PC-9 (cell line): ENCODE data around the gene GID4. TPM values are rescaled to one million over a fixed set of nuclear protein-coding genes. Genes with fewer than 3 reads are reported as not detected.

Experiments
- BruUV-seq: library from RNA; stranded (reverse); fragments of 400-500 nt; replicated peaks from 2 replicates; lab custom pipeline; 2021; lab: Mats Ljungman, UMichigan
- CTCF ChIA-PET: fragments of 300-600 bp; sonication (Branson Sonifier 250); formaldehyde crosslinking; loops from one replicate; lab custom pipeline; 2022; ENCODE audit warnings: antibody characterized with exemption; lab: Charles Lee
- POLR2A ChIA-PET: fragments of 300-600 bp; sonication (Branson Sonifier 250); formaldehyde crosslinking; loops from one replicate; lab custom pipeline; 2022; ENCODE audit warnings: antibody characterized with exemption; ENCODE audit not compliant: unreplicated experiment; lab: Charles Lee
- DNase-seq, 2 experiments: peaks; one replicate each; pipeline versions ENCODE4 v3.0.0 to v3.0.0-alpha.2; 2015 to 2022; ENCODE audit warnings: mixed read lengths in 1 of 2
- H2AFZ ChIP-seq: fragments of 200-600 bp; sonication (generic); 2 replicates; pipeline ENCODE4 v1.8.1; 2017; ENCODE audit warnings: antibody characterized with exemption
- H3F3A ChIP-seq: fragments of 200-600 bp; sonication (generic); 2 replicates; pipeline ENCODE4 v1.8.1; 2017; ENCODE audit warnings: antibody characterized with exemption, mild to moderate bottlenecking, low read depth; ENCODE audit not compliant: insufficient read depth
- H3K27ac ChIP-seq: fragments of 200-600 bp; sonication (generic); 2 replicates; pipeline ENCODE4 v1.6.1; 2016; ENCODE audit warnings: mixed run types
- H3K27me3 ChIP-seq: fragments of 200-600 bp; sonication (generic); 2 replicates; pipeline ENCODE4 v1.6.1; 2016; ENCODE audit warnings: low read depth, mixed run types; ENCODE audit not compliant: insufficient read depth
- H3K36me3 ChIP-seq: fragments of 200-600 bp; sonication (generic); 2 replicates; pipeline ENCODE4 v1.6.1; 2016; ENCODE audit warnings: low read depth, mixed run types
- H3K4me1 ChIP-seq: fragments of 200-600 bp; sonication (generic); replicated peaks from 2 replicates; pipeline ENCODE4 v1.6.1; 2016; ENCODE audit warnings: mixed run types; ENCODE audit not compliant: insufficient read depth
- H3K4me2 ChIP-seq: fragments of 200-600 bp; sonication (generic); 2 replicates; pipeline ENCODE4 v1.6.1; 2017; ENCODE audit warnings: mixed run types
- H3K4me3 ChIP-seq: fragments of 200-600 bp; sonication (generic); 2 replicates; pipeline ENCODE4 v1.6.1; 2016; ENCODE audit warnings: mixed run types
- H3K79me2 ChIP-seq: fragments of 200-600 bp; sonication (generic); 2 replicates; pipeline ENCODE4 v1.6.1; 2017; ENCODE audit warnings: low read depth, mixed run types
- H3K9me2 ChIP-seq: fragments of 200-600 bp; sonication (generic); 2 replicates; pipeline ENCODE4 v1.8.1; 2017; ENCODE audit warnings: mild to moderate bottlenecking; ENCODE audit not compliant: insufficient read depth
- H3K9me3 ChIP-seq: fragments of 200-600 bp; sonication (generic); 2 replicates; pipeline ENCODE4 v1.8.1; 2016; ENCODE audit warnings: low read depth; ENCODE audit not compliant: insufficient read depth
- H4K20me1 ChIP-seq: fragments of 200-600 bp; sonication (generic); 2 replicates; pipeline ENCODE4 v1.8.1; 2017; ENCODE audit not compliant: insufficient read depth
- EZH2 ChIP-seq: fragments of 200-600 bp; sonication (generic); IDR thresholded peaks from 2 replicates; pipeline ENCODE4 v1.8.0; 2017; ENCODE audit warnings: antibody characterized with exemption, low read depth
- intact Hi-C: fragments of 100-400 bp; cut with micrococcal nuclease; formaldehyde crosslinking; loops from one replicate; pipeline ENCODE4 v1.10.0; 2022; ENCODE audit not compliant: unreplicated experiment
- total RNA-seq: library from RNA; stranded (reverse); gene quantifications from 2 replicates; pipeline ENCODE4 v1.2.3, GENCODE V29; 2021
- TF ChIP-seq, protein P1 (sequence below): fragments of 200-600 bp; sonication (generic); conservative IDR thresholded peaks from 2 replicates; pipeline ENCODE4 v1.6.1; 2017; ENCODE audit warnings: mixed run types, antibody characterized with exemption, mild to moderate bottlenecking, moderate library complexity

Gene GID4
- total RNA-seq, 1 experiment from 2014 or later: 19.0 TPM

DNA sequence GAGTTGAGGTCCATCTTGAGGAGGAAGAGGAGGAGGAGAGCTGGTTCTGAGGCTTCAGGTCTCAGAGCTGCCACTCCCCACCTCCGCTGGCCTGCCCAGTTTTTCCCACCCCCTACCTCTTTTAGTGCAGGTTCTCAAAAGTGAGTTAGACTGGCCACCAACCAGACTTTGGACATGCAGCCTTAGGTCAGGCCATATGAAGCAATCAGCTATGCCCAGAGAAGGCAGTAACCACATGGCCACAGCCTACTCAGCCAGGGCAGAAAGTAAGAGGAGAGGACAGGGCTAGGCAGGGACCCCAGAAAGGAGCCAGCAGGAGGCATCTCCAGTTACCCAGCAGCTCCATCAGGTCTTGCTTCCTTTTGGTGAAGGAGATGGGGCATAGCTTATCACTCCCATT lies 78.3 kb downstream of the GID4 start:
- Histone ChIP-seq H2AFZ (no peak overlapping the region), H3F3A (no peaks in the 10 kb centered on the region), H3K9me2 (no peaks in the 10 kb centered on the region), H3K4me3 (no peak overlapping the region), H3K9me3 (no peaks in the 10 kb centered on the region), H3K36me3 (no peaks in the 10 kb centered on the region), H3K27me3 (no peaks in the 10 kb centered on the region), H3K79me2 (no peaks in the 10 kb centered on the region), H3K4me2 (no peak overlapping the region), H3K27ac (no peak overlapping the region), H3K4me1 (no peaks in the 10 kb centered on the region), H4K20me1 (no peaks in the 10 kb centered on the region)
- no peak for TF ChIP-seq EZH2
- TF ChIP-seq, protein P1, sequence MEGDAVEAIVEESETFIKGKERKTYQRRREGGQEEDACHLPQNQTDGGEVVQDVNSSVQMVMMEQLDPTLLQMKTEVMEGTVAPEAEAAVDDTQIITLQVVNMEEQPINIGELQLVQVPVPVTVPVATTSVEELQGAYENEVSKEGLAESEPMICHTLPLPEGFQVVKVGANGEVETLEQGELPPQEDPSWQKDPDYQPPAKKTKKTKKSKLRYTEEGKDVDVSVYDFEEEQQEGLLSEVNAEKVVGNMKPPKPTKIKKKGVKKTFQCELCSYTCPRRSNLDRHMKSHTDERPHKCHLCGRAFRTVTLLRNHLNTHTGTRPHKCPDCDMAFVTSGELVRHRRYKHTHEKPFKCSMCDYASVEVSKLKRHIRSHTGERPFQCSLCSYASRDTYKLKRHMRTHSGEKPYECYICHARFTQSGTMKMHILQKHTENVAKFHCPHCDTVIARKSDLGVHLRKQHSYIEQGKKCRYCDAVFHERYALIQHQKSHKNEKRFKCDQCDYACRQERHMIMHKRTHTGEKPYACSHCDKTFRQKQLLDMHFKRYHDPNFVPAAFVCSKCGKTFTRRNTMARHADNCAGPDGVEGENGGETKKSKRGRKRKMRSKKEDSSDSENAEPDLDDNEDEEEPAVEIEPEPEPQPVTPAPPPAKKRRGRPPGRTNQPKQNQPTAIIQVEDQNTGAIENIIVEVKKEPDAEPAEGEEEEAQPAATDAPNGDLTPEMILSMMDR: no peak
- intact Hi-C loops: no loop called here
- ChIA-PET POLR2A (interaction anchor here (0.6 to 1.0 kb wide), 2 partner anchors 11 to 83 kb away, joined by 3 read pairs; no protein-coding TSS in a partner anchor), CTCF (interaction anchor here (0.5 kb wide), 1 partner anchor 52 kb away, joined by 6 read pairs; no protein-coding TSS in a partner anchor)
- BruUV-seq: no TSS peak
- no peak for DNase-seq

Other genes with a start within 250 kb of the GID4 start
- 243 and 360 TPM in 2 replicates for gene SREBF1, start 202.4 kb upstream of the GID4 start, total RNA-seq
- 68.5 and 71.8 TPM in 2 replicates for gene TOM1L2, start 67.0 kb upstream of the GID4 start, total RNA-seq
- gene DRC3, start 66.5 kb upstream of the GID4 start, total RNA-seq: 7.2 and 15.2 TPM in 2 replicates
- 44.5 and 61.7 TPM in 2 replicates for gene ATPAF2, start 240 bp upstream of the GID4 start, total RNA-seq
- gene DRG2, start 48.5 kb downstream of the GID4 start, total RNA-seq: 62.4 and 66.9 TPM in 2 replicates
- gene MYO15A, start 69.3 kb downstream of the GID4 start, total RNA-seq: 3.5 and 4.9 TPM in 2 replicates
- 101 and 117 TPM in 2 replicates for gene ALKBH5, start 144.4 kb downstream of the GID4 start, total RNA-seq
- 44.9 and 57.6 TPM in 2 replicates for gene LLGL1, start 186.2 kb downstream of the GID4 start, total RNA-seq
- gene FLII, start 219.3 kb downstream of the GID4 start, total RNA-seq: 430 and 434 TPM in 2 replicates
- gene MIEF2, start 221.3 kb downstream of the GID4 start, total RNA-seq: 29.6 and 33.0 TPM in 2 replicates